Panc1 (cell line): ENCODE measurements around the gene ZFYVE28.

Source experiments
- POLR2AphosphoS5 ChIP-seq: IDR thresholded peaks from 2 replicates; pipeline ENCODE4 v1.6.1; 2012; ENCODE audit warnings: mild to moderate bottlenecking, low read depth, low read length, moderate library complexity
- SIN3A ChIP-seq: IDR thresholded peaks from 2 replicates; pipeline ENCODE4 v1.6.1; 2012; ENCODE audit warnings: low read depth, mild to moderate bottlenecking, low read length, moderate library complexity, borderline replicate concordance; ENCODE audit not compliant: insufficient read depth
- TCF7L2 ChIP-seq: IDR thresholded peaks from 2 replicates; pipeline ENCODE4 v1.6.1; 2011; ENCODE audit warnings: mild to moderate bottlenecking, low read depth, low read length, inconsistent platforms
- TF ChIP-seq, protein P1 (sequence below): fragments of 450-650 bp; IDR thresholded peaks from 2 replicates; pipeline ENCODE4 v1.5.1; 2017; ENCODE audit warnings: mild to moderate bottlenecking
- TF ChIP-seq, protein P2 (sequence below), 2 experiments: IDR thresholded peaks; 2 replicates each; pipeline ENCODE4 v1.6.1; 2011 to 2012; ENCODE audit warnings: low read depth in 2 of 2, control low read depth in 1 of 2, low read length in 1 of 2, mild to moderate bottlenecking in 1 of 2, moderate library complexity in 1 of 2; ENCODE audit not compliant: insufficient read depth in 1 of 2

GRCh38 chr4:2301806-2302205 lies 116.6 kb downstream of the ZFYVE28 start:
- TF ChIP-seq TCF7L2 (no peak), POLR2AphosphoS5 (no peak), SIN3A (no peak)
- TF ChIP-seq, protein P1, sequence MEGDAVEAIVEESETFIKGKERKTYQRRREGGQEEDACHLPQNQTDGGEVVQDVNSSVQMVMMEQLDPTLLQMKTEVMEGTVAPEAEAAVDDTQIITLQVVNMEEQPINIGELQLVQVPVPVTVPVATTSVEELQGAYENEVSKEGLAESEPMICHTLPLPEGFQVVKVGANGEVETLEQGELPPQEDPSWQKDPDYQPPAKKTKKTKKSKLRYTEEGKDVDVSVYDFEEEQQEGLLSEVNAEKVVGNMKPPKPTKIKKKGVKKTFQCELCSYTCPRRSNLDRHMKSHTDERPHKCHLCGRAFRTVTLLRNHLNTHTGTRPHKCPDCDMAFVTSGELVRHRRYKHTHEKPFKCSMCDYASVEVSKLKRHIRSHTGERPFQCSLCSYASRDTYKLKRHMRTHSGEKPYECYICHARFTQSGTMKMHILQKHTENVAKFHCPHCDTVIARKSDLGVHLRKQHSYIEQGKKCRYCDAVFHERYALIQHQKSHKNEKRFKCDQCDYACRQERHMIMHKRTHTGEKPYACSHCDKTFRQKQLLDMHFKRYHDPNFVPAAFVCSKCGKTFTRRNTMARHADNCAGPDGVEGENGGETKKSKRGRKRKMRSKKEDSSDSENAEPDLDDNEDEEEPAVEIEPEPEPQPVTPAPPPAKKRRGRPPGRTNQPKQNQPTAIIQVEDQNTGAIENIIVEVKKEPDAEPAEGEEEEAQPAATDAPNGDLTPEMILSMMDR, result no peak
- TF ChIP-seq, protein P2, sequence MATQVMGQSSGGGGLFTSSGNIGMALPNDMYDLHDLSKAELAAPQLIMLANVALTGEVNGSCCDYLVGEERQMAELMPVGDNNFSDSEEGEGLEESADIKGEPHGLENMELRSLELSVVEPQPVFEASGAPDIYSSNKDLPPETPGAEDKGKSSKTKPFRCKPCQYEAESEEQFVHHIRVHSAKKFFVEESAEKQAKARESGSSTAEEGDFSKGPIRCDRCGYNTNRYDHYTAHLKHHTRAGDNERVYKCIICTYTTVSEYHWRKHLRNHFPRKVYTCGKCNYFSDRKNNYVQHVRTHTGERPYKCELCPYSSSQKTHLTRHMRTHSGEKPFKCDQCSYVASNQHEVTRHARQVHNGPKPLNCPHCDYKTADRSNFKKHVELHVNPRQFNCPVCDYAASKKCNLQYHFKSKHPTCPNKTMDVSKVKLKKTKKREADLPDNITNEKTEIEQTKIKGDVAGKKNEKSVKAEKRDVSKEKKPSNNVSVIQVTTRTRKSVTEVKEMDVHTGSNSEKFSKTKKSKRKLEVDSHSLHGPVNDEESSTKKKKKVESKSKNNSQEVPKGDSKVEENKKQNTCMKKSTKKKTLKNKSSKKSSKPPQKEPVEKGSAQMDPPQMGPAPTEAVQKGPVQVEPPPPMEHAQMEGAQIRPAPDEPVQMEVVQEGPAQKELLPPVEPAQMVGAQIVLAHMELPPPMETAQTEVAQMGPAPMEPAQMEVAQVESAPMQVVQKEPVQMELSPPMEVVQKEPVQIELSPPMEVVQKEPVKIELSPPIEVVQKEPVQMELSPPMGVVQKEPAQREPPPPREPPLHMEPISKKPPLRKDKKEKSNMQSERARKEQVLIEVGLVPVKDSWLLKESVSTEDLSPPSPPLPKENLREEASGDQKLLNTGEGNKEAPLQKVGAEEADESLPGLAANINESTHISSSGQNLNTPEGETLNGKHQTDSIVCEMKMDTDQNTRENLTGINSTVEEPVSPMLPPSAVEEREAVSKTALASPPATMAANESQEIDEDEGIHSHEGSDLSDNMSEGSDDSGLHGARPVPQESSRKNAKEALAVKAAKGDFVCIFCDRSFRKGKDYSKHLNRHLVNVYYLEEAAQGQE (IDR thresholded peaks at IDR 0.05; ENCODE audit: insufficient read depth in 1 of 2, low read depth in 2 of 2, low read length in 1 of 2), result no peak
